GM21390 (cell line): ENCODE measurements around the gene FRMD4B.

Experiments
- ATAC-seq: cut with Tn5 transposase; IDR thresholded peaks from one replicate; pipeline ENCODE4 v1.9.1; 2021; ENCODE audit not compliant: unreplicated experiment

FRMD4B gene

GRCh38 chr3:69368129-69368741 is 17.7 kb downstream of the FRMD4B start:
- ATAC-seq, result peak; percentile 99

DNA sequence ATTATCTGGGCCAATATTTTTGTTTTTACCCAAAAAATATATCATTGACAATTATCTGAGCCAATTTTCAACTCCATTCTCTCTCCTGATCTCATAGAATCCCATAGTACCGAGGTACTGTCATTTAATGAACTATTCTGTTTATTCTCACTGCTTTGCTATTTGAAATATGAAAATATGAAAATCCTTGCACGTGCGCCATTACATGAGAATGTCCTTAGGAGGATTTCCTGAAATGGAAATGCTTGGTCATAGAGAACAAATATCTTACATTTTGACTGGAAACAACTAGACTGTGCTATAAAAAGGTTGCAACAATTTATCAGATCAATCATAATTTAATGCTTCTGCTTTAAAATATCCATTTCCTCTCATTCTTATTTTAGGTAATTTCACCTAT is 18.3 kb downstream of the FRMD4B start:
- no peak for ATAC-seq

DNA sequence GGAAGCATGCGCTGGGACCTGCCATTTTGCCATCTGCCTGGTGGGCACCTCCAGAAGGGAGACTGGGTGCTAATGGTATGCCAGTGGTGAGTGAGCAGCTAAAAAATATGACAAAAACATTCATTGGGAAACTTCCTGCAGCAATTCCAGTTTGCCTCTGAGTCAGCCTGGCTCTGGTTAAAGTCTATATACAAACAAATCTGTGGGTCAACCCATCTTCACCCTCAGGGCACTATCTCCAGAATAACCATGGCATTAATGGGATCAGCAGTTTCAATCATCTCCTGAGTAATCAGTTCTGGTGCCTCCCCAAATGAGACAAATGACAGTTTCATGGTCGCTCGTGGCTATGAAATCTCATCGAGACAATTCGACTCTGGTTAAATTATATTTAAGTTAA is 21.5 kb downstream of the FRMD4B start:
- ATAC-seq, result no peak

GRCh38 chr3:69360690-69361089 is 25.2 kb downstream of the FRMD4B start:
- ATAC-seq, result no peak

DNA sequence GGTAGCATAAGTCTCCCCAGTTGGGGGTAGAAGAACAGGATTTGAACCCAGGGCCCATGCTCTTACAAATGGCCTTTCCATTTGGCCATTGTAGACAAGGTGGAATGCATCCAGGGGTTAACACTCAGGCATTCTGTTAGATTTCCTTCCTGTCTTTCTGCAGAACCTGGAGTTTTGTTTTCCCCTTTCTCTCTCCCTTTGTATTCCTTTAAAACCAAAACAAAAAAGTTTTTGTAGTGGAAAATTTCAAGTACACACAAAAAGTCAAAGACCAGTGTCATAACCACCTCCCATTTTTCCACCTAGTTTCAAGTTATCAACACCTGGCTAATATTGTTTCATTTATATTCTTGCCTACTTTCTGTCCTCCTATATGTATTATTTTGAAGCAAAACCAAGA is 26.0 kb downstream of the FRMD4B start:
- no peak for ATAC-seq

DNA sequence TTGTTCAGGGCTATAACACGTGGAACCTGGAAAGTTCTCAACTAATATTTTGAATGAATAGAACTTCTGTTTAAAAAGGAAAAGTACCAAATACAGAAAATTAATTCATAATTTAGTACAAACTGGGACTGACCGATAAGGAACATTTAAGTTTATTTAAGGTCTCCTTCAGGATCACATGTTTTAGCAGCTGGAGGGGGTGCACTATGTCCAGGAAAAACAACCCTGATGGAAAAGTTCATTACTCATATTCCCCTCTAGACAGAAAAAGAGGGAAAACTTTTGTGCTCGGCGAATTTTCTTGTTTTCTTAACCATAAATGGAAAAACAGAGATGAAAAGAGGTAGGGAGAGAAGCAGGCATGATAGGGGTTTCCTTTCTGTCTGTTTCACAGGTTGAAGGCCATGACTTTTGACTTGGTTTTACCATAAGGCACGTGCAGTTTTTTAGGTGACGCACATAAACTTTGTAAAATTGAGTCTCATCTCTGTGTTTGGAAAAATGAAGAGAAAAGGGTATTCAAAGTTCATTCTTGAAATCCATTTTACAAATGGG is 26.5 kb downstream of the FRMD4B start:
- ATAC-seq, result no peak

DNA sequence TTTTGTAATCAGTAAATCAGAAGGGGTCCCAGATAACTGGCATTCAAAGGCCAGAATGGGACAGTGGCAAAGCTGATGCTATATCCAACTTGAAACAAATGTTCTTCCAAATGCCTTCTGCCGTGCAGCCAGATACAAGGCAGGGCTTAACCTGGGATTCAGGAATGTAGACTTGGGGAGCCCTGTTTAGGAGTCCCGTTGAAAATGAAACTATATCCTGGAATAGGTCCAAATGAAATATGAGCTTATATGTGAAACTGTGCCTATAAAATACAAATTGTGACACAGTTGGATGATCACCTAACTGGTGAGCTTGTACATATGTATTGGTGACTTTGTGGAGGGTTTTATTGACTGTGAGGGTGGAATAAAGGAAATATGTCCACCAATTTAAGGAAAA is 28.7 kb downstream of the FRMD4B start:
- ATAC-seq, result no peak

- ATAC-seq, result no peak
Measured at GRCh38 chr3:69354948-69355347, 30.9 kb downstream of the FRMD4B start.

DNA sequence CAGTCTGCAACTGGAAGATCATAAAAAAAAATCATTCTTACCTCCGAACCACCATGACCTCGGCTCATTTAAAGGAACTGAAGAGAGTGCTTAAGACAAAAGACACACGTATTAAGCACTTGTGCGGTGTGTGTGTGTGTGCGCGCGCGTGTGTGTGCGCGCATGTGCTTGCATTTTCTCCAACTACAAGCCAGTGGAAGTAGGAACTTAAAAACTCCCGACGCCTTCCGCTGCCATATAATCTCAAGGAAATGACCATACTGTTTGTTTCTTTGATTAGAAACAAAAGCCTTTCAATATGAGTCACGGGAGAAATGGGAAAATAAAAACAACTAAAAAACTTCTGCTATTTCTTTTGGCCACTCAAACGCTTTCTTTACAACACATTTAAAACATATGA is 32.4 kb downstream of the FRMD4B start:
- ATAC-seq, result no peak

GRCh38 chr3:69353088-69353478 is 32.8 kb downstream of the FRMD4B start:
- no peak for ATAC-seq

- no peak for ATAC-seq
Measured at GRCh38 chr3:69352305-69353087, 33.4 kb downstream of the FRMD4B start.

GRCh38 chr3:69343875-69344274 is 42.0 kb downstream of the FRMD4B start:
- no peak for ATAC-seq

GRCh38 chr3:69342074-69342473 is 43.8 kb downstream of the FRMD4B start:
- ATAC-seq, result no peak

DNA sequence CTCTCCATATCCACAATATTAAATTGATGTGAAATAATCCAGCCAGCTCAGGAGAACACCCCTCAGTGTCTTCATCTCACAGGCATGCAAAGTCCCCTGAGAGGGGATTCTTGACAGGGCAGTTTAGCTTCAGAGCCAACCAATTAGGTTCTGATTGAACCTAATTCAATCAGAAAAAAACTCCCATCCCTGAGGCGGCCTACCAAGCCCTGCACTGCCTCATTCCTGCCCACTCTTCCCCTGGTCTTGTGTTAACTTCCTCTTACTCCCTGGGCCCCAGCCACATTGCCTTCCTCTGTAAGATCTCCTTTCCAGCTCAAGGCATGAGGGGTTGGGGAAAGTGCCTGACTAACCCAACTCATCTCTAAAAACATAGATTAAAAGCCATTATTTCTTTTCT is 46.1 kb downstream of the FRMD4B start:
- no peak for ATAC-seq

GRCh38 chr3:69338911-69339310 is 47.0 kb downstream of the FRMD4B start:
- ATAC-seq, result no peak

GRCh38 chr3:69332934-69333333 is 53.0 kb downstream of the FRMD4B start:
- no peak for ATAC-seq

DNA sequence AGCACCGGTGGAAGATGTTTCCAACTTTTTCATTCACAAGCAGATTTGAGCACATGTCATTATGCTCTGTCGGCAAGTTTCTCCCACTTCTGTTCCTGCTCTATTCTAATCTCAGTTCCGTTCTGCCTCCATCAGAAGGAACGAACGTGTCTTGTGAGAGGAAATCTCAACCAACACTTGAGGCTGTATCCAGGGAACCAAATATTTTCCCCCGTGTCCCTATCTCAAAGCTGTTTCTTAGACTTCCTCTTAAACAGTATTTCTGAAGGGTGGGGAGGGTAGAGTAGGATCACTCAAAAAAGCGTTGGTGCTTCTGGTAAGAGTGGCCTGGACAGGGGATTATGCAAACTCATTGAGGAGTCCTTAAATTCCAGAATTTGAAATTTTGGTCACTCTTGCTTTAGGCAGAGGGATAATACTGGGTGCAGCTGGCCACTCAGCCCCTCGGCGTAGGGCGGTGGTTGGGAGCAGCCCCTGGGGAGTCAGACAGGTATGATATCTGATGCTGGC is 54.9 kb downstream of the FRMD4B start:
- no peak for ATAC-seq

GRCh38 chr3:69329892-69330291 is 56.0 kb downstream of the FRMD4B start:
- ATAC-seq, result no peak

GRCh38 chr3:69328963-69329302 is 57.0 kb downstream of the FRMD4B start:
- no peak for ATAC-seq

DNA sequence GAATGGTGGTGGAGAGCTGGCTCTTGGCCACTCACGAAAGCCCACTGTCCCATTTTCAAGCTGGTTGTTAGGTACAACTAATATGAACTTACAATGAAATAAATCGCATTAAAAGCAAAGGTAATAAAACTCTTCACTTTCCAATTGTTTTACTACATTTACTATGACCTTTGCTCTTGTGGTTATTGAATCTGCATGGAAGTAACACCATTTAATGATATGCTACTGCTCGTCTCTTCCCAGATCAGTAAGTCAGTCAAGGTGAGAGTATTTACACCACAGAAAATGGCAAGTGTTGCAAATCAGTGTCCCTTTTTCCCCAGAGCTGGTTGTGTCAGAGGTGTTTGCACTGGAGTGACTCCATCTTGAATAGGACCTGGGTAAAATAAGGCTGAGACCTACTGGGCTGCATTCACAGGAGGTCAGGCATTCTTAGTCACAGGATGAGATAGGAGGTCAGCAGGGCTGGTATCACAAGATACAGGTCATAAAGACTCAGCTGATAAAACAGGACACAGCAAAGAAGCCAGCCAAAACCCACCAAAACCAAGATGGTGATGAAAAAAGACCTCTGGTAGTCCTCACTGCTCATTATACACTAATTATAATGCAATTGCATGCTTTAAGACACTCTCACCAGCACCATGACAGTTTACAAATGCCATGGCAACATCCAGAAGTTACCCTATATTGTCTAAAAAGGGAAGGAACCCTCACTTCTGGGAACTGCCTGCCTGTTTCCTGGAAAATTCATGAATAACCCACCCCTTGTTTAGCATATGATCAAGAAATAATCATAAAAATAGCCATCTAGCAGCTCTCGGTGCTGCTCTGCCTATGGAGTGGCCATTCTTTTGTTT is 57.6 kb downstream of the FRMD4B start:
- ATAC-seq, result no peak

- peak; percentile 87 for ATAC-seq
Measured at GRCh38 chr3:69326855-69327300, 59.0 kb downstream of the FRMD4B start.
